SK-N-MC (cell line): ENCODE results near the gene CFAP90.

Source experiments
- EZH2 ChIP-seq: fragments of 200-600 bp; sonication (generic); IDR thresholded peaks from one replicate; pipeline ENCODE4 v1.6.1; 2017; ENCODE audit warnings: antibody characterized with exemption
- POLR2AphosphoS5 ChIP-seq: IDR thresholded peaks from 2 replicates; pipeline ENCODE4 v1.6.1; 2012; ENCODE audit warnings: mild to moderate bottlenecking, low read depth, low read length, borderline replicate concordance

DNA sequence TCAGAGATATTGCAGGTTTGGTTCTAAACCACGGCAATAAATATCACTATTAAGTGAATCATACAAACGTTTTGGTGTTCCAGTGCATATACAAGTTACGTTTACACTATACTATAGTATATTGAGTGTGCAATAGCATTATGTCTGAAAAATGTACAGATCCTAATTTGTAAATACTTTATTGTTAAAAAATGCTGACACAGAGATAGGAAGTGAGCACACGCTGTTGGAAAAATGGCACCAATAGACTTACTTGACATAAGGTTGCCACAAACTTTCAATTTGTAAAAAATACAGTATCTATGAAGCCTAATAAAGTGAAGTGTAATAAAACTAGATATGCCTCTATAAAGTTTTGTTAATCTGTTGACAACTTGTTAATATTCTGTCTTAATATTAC lies 16.0 kb downstream of the CFAP90 start:
- TF ChIP-seq POLR2AphosphoS5, result no peak
- no peak for TF ChIP-seq EZH2
